ENCODE results near the gene VCX3A.
"Not testable (repeated sequence)": the region's sequence is repeated elsewhere in the genome, so short reads cannot be mapped to it uniquely, and the experiment has no call there.

The VCX3A gene

GRCh38 chrX:6535018-6535417, at the start of gene VCX3A:
TSS of gene VCX3A (minus strand) at chrX:6535118. CDS start at chrX:6534497, 621 bp downstream.
- not testable (repeated sequence) for DNase-seq (ENCODE audit: low read depth in 1 of 2, low spot score in 1 of 2)

DNA sequence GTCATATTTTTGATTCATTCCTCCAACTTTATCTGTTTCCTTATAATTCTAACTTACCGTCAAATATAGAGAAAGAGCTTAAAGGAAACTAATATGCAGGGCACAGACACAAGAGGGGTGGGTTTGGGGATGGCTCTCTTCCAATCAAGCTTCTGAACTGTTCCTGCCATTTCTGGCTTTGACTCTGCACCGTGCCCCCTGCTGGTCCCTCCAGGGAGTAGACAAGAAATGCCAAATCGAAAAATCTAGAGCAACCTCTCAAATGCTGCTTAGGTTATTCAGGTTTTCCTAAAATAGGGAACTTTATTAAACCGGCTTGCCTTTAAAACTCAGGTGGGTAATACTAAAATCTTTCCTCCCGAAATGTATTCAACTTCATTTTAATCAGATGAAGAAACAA, 39.8 kb upstream of the VCX3A start:
- no peak for DNase-seq (ENCODE audit: low read depth in 1 of 2, low spot score in 1 of 2)

DNA sequence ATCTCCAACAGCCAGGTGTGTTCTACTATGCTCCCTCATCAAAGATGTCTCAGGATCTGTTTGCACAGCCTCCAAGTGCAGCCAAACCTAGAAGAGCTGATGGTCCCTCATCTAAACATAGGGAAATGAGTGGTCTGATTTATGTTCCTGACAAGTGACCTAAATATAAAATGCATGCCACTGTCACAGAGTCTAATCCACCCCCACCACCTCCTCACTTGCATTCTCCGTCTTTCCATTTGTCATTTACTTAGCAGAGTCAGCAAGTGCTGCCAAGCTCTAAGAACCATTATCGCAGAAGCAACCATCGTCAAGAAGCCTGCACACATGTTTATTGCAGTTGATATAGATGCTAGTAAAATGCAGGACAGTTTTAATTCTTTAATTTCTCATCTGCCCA, 33.1 kb upstream of the VCX3A start:
- DNase-seq (ENCODE audit: low read depth in 1 of 2, low spot score in 1 of 2): no peak

DNA sequence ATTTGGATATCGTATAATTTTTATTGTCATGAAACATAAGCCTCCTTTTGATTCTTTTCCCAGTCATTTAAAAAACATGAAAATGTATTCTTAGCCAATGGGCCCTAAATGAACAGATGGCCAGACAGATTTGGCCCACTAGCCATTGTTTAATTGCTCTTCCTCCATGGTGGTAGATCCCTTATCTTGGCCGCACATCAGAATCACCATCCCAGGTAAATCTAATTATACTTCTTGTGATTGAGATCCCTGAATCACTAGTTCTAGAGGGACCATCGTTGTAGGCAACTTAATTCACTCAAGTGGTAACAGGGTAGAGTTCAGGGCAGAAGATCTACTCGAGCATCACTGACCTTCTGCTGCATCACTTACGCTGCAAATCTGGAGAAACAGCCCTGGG, 24.1 kb upstream of the VCX3A start:
- DNase-seq (ENCODE audit: low read depth in 1 of 2, low spot score in 1 of 2): no peak

- no peak for DNase-seq (ENCODE audit: low read depth in 1 of 2, low spot score in 1 of 2)
Observed at GRCh38 chrX:6557690-6558089, 22.8 kb upstream of the VCX3A start.

- DNase-seq (ENCODE audit: low read depth in 1 of 2, low spot score in 1 of 2): no peak
Observed at GRCh38 chrX:6550999-6551398, 16.1 kb upstream of the VCX3A start.

- no peak for DNase-seq (ENCODE audit: low read depth in 1 of 2, low spot score in 1 of 2)
Observed at GRCh38 chrX:6545712-6546111, 10.8 kb upstream of the VCX3A start.

DNA sequence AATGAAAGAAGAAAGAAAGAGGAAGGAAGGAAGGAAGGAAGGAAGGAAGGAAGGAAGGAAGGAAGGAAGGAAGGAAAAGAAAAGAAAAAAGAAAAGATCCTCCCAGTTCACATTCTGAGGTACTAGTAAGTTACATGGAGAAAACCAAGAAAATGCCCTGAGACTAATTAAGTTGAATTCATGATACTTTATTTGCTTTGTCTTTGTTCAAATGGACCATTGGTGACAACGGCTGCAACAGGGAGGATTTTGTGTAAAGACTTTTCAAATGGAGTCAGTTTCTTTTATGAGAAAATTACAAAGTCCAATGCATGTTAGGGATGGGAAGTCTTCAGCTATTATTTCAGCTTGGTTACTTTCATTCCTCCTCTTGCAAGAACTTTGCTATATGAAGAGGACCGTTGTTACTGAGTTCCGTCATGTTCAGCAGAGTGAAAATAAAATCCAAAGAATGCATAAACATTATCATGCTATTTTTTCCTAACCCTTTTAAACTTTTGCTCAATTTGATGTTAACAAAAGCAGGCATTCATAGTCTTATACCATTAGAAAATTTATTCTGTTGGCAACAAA, 8.3 kb downstream of the VCX3A start:
- no peak for DNase-seq (ENCODE audit: low read depth in 1 of 2, low spot score in 1 of 2)

GRCh38 chrX:6517376-6517775, 17.5 kb downstream of the VCX3A start:
- DNase-seq (ENCODE audit: low read depth in 1 of 2, low spot score in 1 of 2): no peak

DNA sequence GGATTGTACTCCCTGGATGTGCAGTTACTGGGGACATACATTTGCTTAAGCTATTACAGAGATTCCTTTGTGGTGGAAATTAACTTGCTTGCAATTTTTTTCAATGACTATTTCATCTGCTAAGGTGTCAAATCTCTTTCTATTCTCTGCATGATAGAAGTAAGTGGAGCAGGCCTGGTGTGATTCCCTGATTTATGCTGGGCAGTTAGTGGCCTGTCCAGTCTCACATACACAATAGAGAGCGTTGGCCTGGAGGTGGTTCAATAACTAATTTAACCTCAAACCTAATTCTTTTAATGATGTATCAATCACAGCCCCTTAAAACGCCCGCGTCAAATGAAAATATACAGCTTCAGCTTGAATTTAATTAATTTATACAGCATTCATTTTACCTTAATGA, 28.5 kb downstream of the VCX3A start:
- DNase-seq (ENCODE audit: low read depth in 1 of 2, low spot score in 1 of 2): no peak

GRCh38 chrX:6505960-6506359, 29.0 kb downstream of the VCX3A start:
- DNase-seq (ENCODE audit: low read depth in 1 of 2, low spot score in 1 of 2): no peak

GRCh38 chrX:6500719-6501118, 34.2 kb downstream of the VCX3A start:
- no peak for DNase-seq (ENCODE audit: low read depth in 1 of 2, low spot score in 1 of 2)

GRCh38 chrX:6498324-6498723, 36.6 kb downstream of the VCX3A start:
- no peak for DNase-seq (ENCODE audit: low read depth in 1 of 2, low spot score in 1 of 2)
